ENCODE data around the gene CYP2A13. TPM values are rescaled to one million over a fixed set of nuclear protein-coding genes. Genes with fewer than 3 reads are reported as not detected.
A peak's percentile ranks its signal among the peaks of the same experiment; 100 is the strongest.
"Not testable (repeated sequence)": the region's sequence is repeated elsewhere in the genome, so short reads cannot be mapped to it uniquely, and the experiment has no call there.

Gene CYP2A13
- total and polyA plus RNA-seq, 2 experiments from 2014 or later, result 0.27 to 0.35 TPM

- H3K79me2 ChIP-seq (replicated peaks; ENCODE audit: insufficient read depth); H4K20me1 ChIP-seq (replicated peaks; ENCODE audit: insufficient read depth); ATAC-seq; H3K36me3 ChIP-seq (ENCODE audit: insufficient read depth); H3K4me1 ChIP-seq (ENCODE audit: insufficient read depth); H3K9me3 Mint-ChIP-seq; DNase-seq (ENCODE audit: low spot score); H3F3A ChIP-seq (replicated peaks; ENCODE audit: low read depth); H3K36me3 Mint-ChIP-seq (ENCODE audit: low read depth); H3K27me3 Mint-ChIP-seq (ENCODE audit: insufficient read depth, low read depth, poor library complexity); H3K4me3 ChIP-seq; H3K4me3 Mint-ChIP-seq; H3K27ac ChIP-seq (ENCODE audit: low read depth); H3K4me2 ChIP-seq; H3K4me1 Mint-ChIP-seq; H3K27ac Mint-ChIP-seq; H3K9me2 ChIP-seq (ENCODE audit: insufficient read depth); H3K27me3 ChIP-seq (ENCODE audit: insufficient read depth); H2AFZ ChIP-seq: not testable (repeated sequence)
These were observed 36.1 kb upstream of the CYP2A13 start for GRCh38 chr19:41052162-41052561.

- not testable (repeated sequence) for H3K4me3 ChIP-seq, ATAC-seq
These were observed 34.9 kb upstream of the CYP2A13 start for GRCh38 chr19:41053331-41053730.

GRCh38 chr19:41064974-41065569, 23.2 kb upstream of the CYP2A13 start:
- no peaks in the 10 kb centered on the region for H3K27me3 ChIP-seq (ENCODE audit: insufficient read depth)

More at GRCh38 chr19:41053331-41053730, 34.9 kb upstream of the CYP2A13 start:
- H3F3A ChIP-seq (replicated peaks; ENCODE audit: low read depth); H3K27ac Mint-ChIP-seq; H4K20me1 ChIP-seq (replicated peaks; ENCODE audit: insufficient read depth); H3K4me1 ChIP-seq (ENCODE audit: insufficient read depth); H3K4me3 Mint-ChIP-seq; H3K9me2 ChIP-seq (ENCODE audit: insufficient read depth); H3K27ac ChIP-seq (ENCODE audit: low read depth); H3K27me3 Mint-ChIP-seq (ENCODE audit: insufficient read depth, low read depth, poor library complexity); DNase-seq (ENCODE audit: low spot score); H3K4me2 ChIP-seq; H3K36me3 Mint-ChIP-seq (ENCODE audit: low read depth); H3K9me3 Mint-ChIP-seq; H3K79me2 ChIP-seq (replicated peaks; ENCODE audit: insufficient read depth); H3K36me3 ChIP-seq (ENCODE audit: insufficient read depth); H3K27me3 ChIP-seq (ENCODE audit: insufficient read depth); H2AFZ ChIP-seq; H3K4me1 Mint-ChIP-seq: not testable (repeated sequence)

More at GRCh38 chr19:41064974-41065569, 23.2 kb upstream of the CYP2A13 start:
- peak; percentile 99 for ATAC-seq
- peaks cover 2% of the 10 kb centered on the region; the same call in 1 of the 3 replicates for H3K4me1 Mint-ChIP-seq
- H3K27ac Mint-ChIP-seq, result peak overlapping the region; percentile 65; the same call in 1 of the 2 replicates
- no peak overlapping the region for H3K4me3 Mint-ChIP-seq
- H3K36me3 Mint-ChIP-seq (ENCODE audit: low read depth), result no peaks in the 10 kb centered on the region
- no peak overlapping the region for H2AFZ ChIP-seq
- no peak overlapping the region for H3K4me2 ChIP-seq
- DNase-seq (ENCODE audit: low spot score), result peak; percentile 88
- H4K20me1 ChIP-seq (replicated peaks; ENCODE audit: insufficient read depth), result no peaks in the 10 kb centered on the region
- no peak for TF ChIP-seq ZNF462 (CRISPR knock-in tag; IDR thresholded peaks at IDR 0.05)
- peak; percentile 88 for TF ChIP-seq CREB1 (CRISPR knock-in tag; IDR thresholded peaks at IDR 0.05; ENCODE audit: low read depth)
- peak; percentile 73 for TF ChIP-seq ETS1 (IDR thresholded peaks at IDR 0.05)
- no peak overlapping the region for H3K4me3 ChIP-seq
- no peaks in the 10 kb centered on the region for H3K9me2 ChIP-seq (ENCODE audit: insufficient read depth)
- no peaks in the 10 kb centered on the region for H3K9me3 Mint-ChIP-seq
- no peak overlapping the region for H3K27ac ChIP-seq (ENCODE audit: low read depth)
- H3K27me3 Mint-ChIP-seq (ENCODE audit: insufficient read depth, low read depth, poor library complexity), result peaks cover 5% of the 10 kb centered on the region
- no peaks in the 10 kb centered on the region for H3K79me2 ChIP-seq (replicated peaks; ENCODE audit: insufficient read depth)
- H3K4me1 ChIP-seq (ENCODE audit: insufficient read depth), result no peaks in the 10 kb centered on the region
- no peaks in the 10 kb centered on the region for H3K36me3 ChIP-seq (ENCODE audit: insufficient read depth)
- no peaks in the 10 kb centered on the region for H3F3A ChIP-seq (replicated peaks; ENCODE audit: low read depth)

Data from GM23338 (cell line).